ENCODE results near the gene ELMOD1.

ELMOD1 gene

GRCh38 chr11:107691000-107691750 is 100.2 kb downstream of the ELMOD1 start:
- FAIRE-seq = no peak

GRCh38 chr11:107695446-107695845 is 104.5 kb downstream of the ELMOD1 start:
- no peak for FAIRE-seq

DNA sequence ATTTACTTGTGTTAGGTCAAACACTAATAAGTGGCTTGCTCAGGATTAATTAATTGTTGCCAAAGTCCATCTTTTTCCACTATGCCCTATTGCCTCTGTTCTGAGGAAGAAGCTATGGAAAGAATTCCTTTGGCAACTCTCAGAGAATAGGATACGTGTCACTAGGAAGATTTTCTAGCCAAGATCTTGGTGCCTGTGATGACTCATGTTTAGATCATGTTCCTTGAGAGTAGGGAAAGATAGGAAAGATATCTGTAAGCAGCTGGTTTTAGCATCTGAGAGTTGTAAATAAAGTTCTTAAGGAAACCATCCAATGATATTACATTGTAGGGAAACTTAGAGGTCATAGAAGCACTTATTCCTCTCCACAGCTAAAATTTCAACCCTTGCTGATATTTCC is 105.2 kb downstream of the ELMOD1 start:
- no peak for FAIRE-seq

DNA sequence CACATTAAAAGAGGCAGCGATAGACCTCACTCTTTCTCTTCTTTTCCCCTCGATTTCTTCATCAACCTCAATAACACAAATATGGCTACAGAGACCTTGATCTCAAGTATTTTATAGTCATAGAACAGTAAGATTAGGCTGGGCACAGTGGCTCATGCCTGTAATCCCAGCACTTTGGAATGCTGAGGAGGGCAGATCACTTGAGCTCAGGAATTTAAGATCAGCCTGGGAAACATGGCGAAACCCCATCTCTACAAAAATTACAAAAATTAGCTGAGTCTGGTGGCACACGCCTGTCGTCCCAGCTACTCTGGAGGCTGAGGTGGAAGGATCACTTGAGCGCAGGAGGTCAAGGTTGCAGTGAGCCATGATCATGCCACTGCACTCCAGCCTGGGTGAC is 106.3 kb downstream of the ELMOD1 start:
- FAIRE-seq = no peak

GRCh38 chr11:107699371-107700285 is 108.7 kb downstream of the ELMOD1 start:
- no peak for FAIRE-seq

DNA sequence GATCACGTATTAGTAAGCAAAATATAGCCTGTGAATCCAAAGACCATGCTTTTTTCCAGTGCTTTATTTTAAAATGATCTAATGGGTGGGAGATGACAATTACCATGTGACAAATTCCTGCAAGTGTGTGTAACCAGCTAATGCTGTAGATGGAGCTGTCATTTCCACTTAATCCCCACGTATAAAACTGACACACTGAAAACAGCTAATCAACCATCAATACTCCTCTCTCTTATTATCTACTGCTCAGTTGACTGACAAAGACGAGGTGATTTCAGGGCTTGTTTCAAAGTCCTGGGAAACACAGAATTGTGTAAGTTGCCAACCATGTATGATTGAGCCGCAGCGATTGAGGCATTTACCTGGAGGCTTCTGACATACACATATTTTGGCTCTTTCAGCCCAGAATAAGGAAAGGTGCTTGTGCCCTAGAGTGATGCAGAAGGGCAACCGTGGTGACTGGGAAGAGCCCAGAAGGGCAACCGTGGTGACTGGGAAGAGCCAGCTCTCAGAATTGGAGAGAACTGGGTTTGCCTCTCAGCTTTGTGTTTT is 111.2 kb downstream of the ELMOD1 start:
- no peak for FAIRE-seq

- FAIRE-seq = no peak
Observed at GRCh38 chr11:107702723-107703122, 111.8 kb downstream of the ELMOD1 start.

- FAIRE-seq = no peak
Observed at GRCh38 chr11:107704451-107704850, 113.5 kb downstream of the ELMOD1 start.

DNA sequence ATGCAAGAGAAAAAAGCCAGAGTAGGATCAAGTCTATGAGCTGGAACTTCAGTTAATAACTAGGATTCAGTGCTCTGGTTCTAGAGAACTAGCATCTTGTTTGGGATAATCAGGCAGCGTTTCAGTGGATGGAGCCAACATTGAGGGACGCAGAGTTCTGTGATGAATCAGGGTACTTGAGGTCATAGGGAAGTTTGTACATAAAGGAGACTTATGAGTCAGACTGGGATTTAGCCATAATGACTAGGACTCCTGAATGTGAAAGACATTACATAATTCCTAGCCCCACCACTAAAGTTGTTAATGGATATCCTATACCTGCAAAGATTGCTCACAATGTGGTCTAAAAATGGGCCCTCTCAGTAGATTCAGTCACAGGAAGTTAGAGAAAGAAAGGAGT is 114.1 kb downstream of the ELMOD1 start:
- FAIRE-seq = no peak

DNA sequence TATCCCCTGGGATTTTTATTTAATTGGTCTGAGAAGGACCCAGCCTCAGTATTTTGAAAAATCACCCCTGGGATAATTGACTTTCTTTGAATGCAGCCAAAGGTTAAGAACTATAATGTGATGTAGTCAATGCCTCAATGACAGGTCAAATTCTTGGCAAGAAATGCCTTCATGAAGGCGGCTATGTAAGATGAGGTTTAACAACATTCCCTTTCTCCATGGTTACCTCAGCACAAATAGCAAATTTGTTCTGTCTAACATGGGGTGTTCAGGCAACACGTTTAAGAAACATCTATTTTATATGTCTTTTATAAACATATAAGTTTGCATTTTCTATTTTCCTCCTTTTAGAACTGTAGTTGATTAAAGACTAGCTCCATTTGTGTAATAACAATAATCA is 115.6 kb downstream of the ELMOD1 start:
- no peak for FAIRE-seq

DNA sequence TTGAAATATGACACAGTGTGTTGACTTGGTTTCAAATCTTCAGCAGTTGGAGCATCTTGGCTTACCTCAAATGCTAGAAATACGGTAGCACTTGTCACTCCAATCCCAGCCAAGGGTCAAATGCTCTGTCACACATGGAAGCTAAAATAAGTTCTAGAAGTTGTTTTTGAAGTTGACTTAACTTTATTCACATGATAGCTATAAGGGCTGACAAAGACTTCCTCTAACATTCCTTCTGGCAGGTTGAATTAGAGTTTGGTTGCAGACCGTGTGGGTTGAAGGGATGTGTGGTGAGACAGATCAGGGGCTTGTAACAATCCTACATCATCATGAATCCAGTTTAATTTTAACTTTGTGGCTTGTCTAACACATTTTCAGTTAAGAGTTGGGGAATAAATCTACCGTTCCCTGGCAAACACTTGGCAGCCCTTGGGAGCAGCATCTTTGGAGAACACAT is 116.3 kb downstream of the ELMOD1 start:
- no peak for FAIRE-seq

GRCh38 chr11:107707807-107708206 is 116.9 kb downstream of the ELMOD1 start:
- FAIRE-seq = no peak

DNA sequence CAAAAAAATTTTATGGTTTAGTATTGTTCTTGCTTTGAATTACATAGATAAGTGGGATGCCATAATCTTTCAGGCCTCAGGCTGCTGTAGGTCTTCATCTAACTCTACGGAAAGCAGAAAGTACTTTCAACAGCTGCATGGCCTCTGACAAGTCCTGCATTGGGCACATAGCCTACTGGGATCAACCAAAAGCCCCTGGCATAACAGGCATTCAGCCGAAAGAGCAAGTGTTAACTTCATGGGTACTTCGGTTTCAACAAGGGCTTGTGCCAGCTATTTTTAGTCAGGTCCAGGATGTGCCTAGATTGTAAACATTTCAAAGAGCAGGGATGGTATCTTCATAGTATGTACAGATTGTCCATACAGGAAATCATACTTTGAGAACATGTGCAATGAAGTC is 117.8 kb downstream of the ELMOD1 start:
- FAIRE-seq = no peak

GRCh38 chr11:107710301-107710700 is 119.4 kb downstream of the ELMOD1 start:
- FAIRE-seq = no peak

- no peak for FAIRE-seq
Observed at GRCh38 chr11:107711861-107712755, 121.2 kb downstream of the ELMOD1 start, which contains the start of gene SLN. TSS of gene SLN (minus strand) at chr11:107712056.

DNA sequence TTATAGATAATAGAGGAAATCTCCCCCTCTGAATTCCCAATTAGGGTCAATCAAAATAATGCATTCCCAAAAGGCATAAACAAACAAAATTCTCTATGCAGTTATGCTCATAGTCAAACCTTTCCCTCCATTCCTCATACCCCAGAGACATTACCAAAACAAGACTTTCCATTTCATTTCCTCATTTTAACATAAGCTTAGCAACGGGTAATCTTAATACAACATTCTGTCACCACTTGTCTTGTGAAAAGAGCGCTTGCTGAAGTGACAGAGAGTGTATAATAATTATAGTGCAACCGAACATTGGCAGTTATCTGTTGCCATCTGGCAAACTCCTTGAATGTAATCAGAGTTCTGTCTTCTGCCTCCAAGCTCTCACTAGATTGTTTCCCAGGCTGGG is 122.1 kb downstream of the ELMOD1 start:
- no peak for FAIRE-seq
